Smooth muscle cell (in vitro differentiated cells): ENCODE measurements around the gene KCNQ5. TPM values are rescaled to one million over a fixed set of nuclear protein-coding genes. Genes with fewer than 3 reads are reported as not detected.

ENCODE experiments used
- DNase-seq: peaks from one replicate; lab custom pipeline; 2025; ENCODE audit not compliant: unreplicated experiment; lab: John Stamatoyannopoulos, UW
- H2AFZ ChIP-seq: fragments of 200-600 bp; sonication (generic); 2 replicates; pipeline ENCODE4 v1.6.0; 2016; ENCODE audit warnings: antibody characterized with exemption, low read depth, mild to moderate bottlenecking
- H3F3A ChIP-seq: fragments of 200-600 bp; sonication (generic); 2 replicates; pipeline ENCODE4 v1.6.0; 2017; ENCODE audit warnings: antibody characterized with exemption, low read depth
- H3K27ac ChIP-seq: fragments of 200-600 bp; sonication (generic); 2 replicates; pipeline ENCODE4 v1.5.1; 2016; ENCODE audit warnings: low read depth, mild to moderate bottlenecking
- H3K27me3 ChIP-seq: fragments of 200-600 bp; sonication (generic); 2 replicates; pipeline ENCODE4 v1.6.1; 2016; ENCODE audit warnings: low read depth, mild to moderate bottlenecking
- H3K36me3 ChIP-seq: fragments of 200-600 bp; sonication (generic); 2 replicates; pipeline ENCODE4 v1.5.1; 2016; ENCODE audit warnings: low read depth
- H3K4me1 ChIP-seq: fragments of 200-600 bp; sonication (generic); 2 replicates; pipeline ENCODE4 v1.5.1; 2016; ENCODE audit warnings: low read depth
- H3K4me2 ChIP-seq: fragments of 200-600 bp; sonication (generic); 2 replicates; pipeline ENCODE4 v1.6.0; 2016; ENCODE audit warnings: mild to moderate bottlenecking
- H3K4me3 ChIP-seq: fragments of 200-600 bp; sonication (generic); 2 replicates; pipeline ENCODE4 v1.5.1; 2016; ENCODE audit warnings: mild to moderate bottlenecking
- H3K79me2 ChIP-seq: fragments of 200-600 bp; sonication (generic); 2 replicates; pipeline ENCODE4 v1.6.0; 2016; ENCODE audit warnings: low read depth, mild to moderate bottlenecking
- H3K9ac ChIP-seq: fragments of 200-600 bp; sonication (generic); 2 replicates; pipeline ENCODE4 v1.6.0; 2016; ENCODE audit warnings: low read depth
- H3K9me3 ChIP-seq: fragments of 200-600 bp; sonication (generic); replicated peaks from 2 replicates; pipeline ENCODE4 v1.5.1; 2016; ENCODE audit warnings: low read depth
- H4K20me1 ChIP-seq: fragments of 200-600 bp; sonication (generic); 2 replicates; pipeline ENCODE4 v1.6.0; 2016; ENCODE audit warnings: low read depth
- CTCF ChIP-seq: fragments of 200-600 bp; sonication (generic); IDR thresholded peaks from 2 replicates; pipeline ENCODE4 v1.5.1; 2017; ENCODE audit warnings: borderline replicate concordance, mild to moderate bottlenecking, antibody characterized with exemption; ENCODE audit not compliant: insufficient read depth, poor library complexity, severe bottlenecking
- WGBS: methylation state at CpG from one replicate; pipeline ENCODE4 v1.1.7; 2016; ENCODE audit warnings: low lambda C conversion rate; 5-methylcytosine and 5-hydroxymethylcytosine counted together
- polyA plus RNA-seq: library from polyadenylated mRNA; unstranded; fragments of >200 nt; fragmentation: Nextera tagmentation; extraction: Ambion mirVana; gene quantifications from 2 replicates; pipeline ENCODE4 v1.2.1, GENCODE V29; 2016
- total RNA-seq: library from RNA; depleted of rRNA; stranded (reverse); fragments of >200 nt; gene quantifications from 2 replicates; pipeline ENCODE4 v1.2.3, GENCODE V29; 2014

KCNQ5 gene
- total and polyA plus RNA-seq, 2 experiments from 2014 or later: 1.2 to 2.0 TPM

GRCh38 chr6:73145690-73146089, 523.8 kb downstream of the KCNQ5 start:
- no peaks in the 10 kb centered on the region for H3K4me1 ChIP-seq
- DNase-seq: no peak
- no peaks in the 10 kb centered on the region for H3K36me3 ChIP-seq
- no peak overlapping the region for H3K27ac ChIP-seq
- no peaks in the 10 kb centered on the region for H3F3A ChIP-seq
- H3K4me2 ChIP-seq: no peak overlapping the region
- H3K27me3 ChIP-seq: no peaks in the 10 kb centered on the region
- H3K9ac ChIP-seq: no peak overlapping the region
- no peaks in the 10 kb centered on the region for H3K79me2 ChIP-seq
- no peaks in the 10 kb centered on the region for H3K9me3 ChIP-seq
- WGBS: 95% methylated on average over 6 of the region's 6 CpGs
- no peak overlapping the region for H2AFZ ChIP-seq
- H4K20me1 ChIP-seq: no peaks in the 10 kb centered on the region
- H3K4me3 ChIP-seq: no peak overlapping the region
- no peak for TF ChIP-seq CTCF

- no peaks in the 10 kb centered on the region for H3K79me2 ChIP-seq
- no peaks in the 10 kb centered on the region for H3K4me1 ChIP-seq
These were observed 529.9 kb downstream of the KCNQ5 start for GRCh38 chr6:73151732-73152131.

GRCh38 chr6:73152556-73152955, 530.7 kb downstream of the KCNQ5 start:
- WGBS: 93% methylated on average over 2 of the region's 2 CpGs
- no peaks in the 10 kb centered on the region for H3K79me2 ChIP-seq
- H3K4me3 ChIP-seq: no peak overlapping the region
- H3K27me3 ChIP-seq: peaks cover 9% of the 10 kb centered on the region
- no peak for DNase-seq
- H3F3A ChIP-seq: no peaks in the 10 kb centered on the region
- no peak overlapping the region for H2AFZ ChIP-seq
- H3K4me2 ChIP-seq: no peak overlapping the region
- no peaks in the 10 kb centered on the region for H3K9me3 ChIP-seq
- H3K4me1 ChIP-seq: no peaks in the 10 kb centered on the region
- TF ChIP-seq CTCF: no peak
- H4K20me1 ChIP-seq: no peaks in the 10 kb centered on the region
- H3K9ac ChIP-seq: no peak overlapping the region
- H3K27ac ChIP-seq: no peak overlapping the region
- no peaks in the 10 kb centered on the region for H3K36me3 ChIP-seq

More at GRCh38 chr6:73151732-73152131, 529.9 kb downstream of the KCNQ5 start:
- no peaks in the 10 kb centered on the region for H3F3A ChIP-seq
- no peak overlapping the region for H3K4me2 ChIP-seq
- 77% methylated on average over 3 of the region's 3 CpGs for WGBS
- TF ChIP-seq CTCF: no peak
- DNase-seq: no peak
- H3K27ac ChIP-seq: no peak overlapping the region
- peaks cover 9% of the 10 kb centered on the region for H3K27me3 ChIP-seq
- no peak overlapping the region for H3K4me3 ChIP-seq
- H2AFZ ChIP-seq: no peak overlapping the region
- no peak overlapping the region for H3K9ac ChIP-seq
- no peaks in the 10 kb centered on the region for H4K20me1 ChIP-seq
- no peaks in the 10 kb centered on the region for H3K9me3 ChIP-seq
- H3K36me3 ChIP-seq: no peaks in the 10 kb centered on the region

GRCh38 chr6:73152966-73153757, 531.3 kb downstream of the KCNQ5 start:
- H3K27me3 ChIP-seq: peaks cover 9% of the 10 kb centered on the region
- no peak overlapping the region for H3K27ac ChIP-seq
- H3K9ac ChIP-seq: no peak overlapping the region
- DNase-seq: no peak
- H3K9me3 ChIP-seq: no peaks in the 10 kb centered on the region
- no peaks in the 10 kb centered on the region for H4K20me1 ChIP-seq
- WGBS: 69% methylated on average over 2 of the region's 2 CpGs
- TF ChIP-seq CTCF: no peak
- no peaks in the 10 kb centered on the region for H3K4me1 ChIP-seq
- H3K79me2 ChIP-seq: no peaks in the 10 kb centered on the region
- no peaks in the 10 kb centered on the region for H3K36me3 ChIP-seq
- H3K4me2 ChIP-seq: no peak overlapping the region
- no peaks in the 10 kb centered on the region for H3F3A ChIP-seq
- no peak overlapping the region for H2AFZ ChIP-seq
- no peak overlapping the region for H3K4me3 ChIP-seq
